NT2/D1 (cell line): Measurements from ENCODE around the gene SAA1.

Experiments
- SUZ12 ChIP-seq: IDR thresholded peaks from 2 replicates; pipeline ENCODE4 v1.6.1; 2011; ENCODE audit not compliant: insufficient read length, insufficient read depth; ENCODE audit errors: extremely low read depth
- YY1 ChIP-seq: IDR thresholded peaks from 2 replicates; pipeline ENCODE4 v1.6.1; 2011; ENCODE audit not compliant: insufficient read length, insufficient read depth

GRCh38 chr11:18317551-18317950 is 51.5 kb downstream of the SAA1 start:
- TF ChIP-seq YY1 (no peak), SUZ12 (no peak)
